HuH-7 (cell line): Measurements from ENCODE around the gene YOD1.
A peak's percentile ranks its signal among the peaks of the same experiment; 100 is the strongest.

Source experiments
- DNase-seq: peaks from one replicate; pipeline ENCODE4 v3.0.0; 2011; ENCODE audit warnings: low spot score

Gene YOD1

DNA sequence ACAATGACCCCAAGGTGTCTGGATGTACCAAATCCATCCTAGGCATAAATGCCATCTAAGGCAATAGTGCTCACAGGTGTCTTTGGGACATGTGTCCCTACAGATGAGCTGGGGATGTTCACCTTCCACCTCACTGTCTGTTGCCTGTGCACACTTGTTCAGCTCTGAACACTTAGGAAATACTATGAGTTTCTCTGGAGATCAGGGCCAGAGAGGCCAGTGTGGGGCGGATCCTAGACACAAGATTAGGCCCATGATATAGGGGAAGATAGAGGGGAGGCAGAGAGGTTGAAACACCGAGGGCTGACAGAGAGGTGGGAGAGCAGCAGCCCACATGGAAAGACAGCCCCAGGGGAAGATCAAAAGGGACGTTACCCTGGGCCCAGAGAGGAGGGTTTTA is 44.1 kb downstream of the YOD1 start:
- DNase-seq: no peak

DNA sequence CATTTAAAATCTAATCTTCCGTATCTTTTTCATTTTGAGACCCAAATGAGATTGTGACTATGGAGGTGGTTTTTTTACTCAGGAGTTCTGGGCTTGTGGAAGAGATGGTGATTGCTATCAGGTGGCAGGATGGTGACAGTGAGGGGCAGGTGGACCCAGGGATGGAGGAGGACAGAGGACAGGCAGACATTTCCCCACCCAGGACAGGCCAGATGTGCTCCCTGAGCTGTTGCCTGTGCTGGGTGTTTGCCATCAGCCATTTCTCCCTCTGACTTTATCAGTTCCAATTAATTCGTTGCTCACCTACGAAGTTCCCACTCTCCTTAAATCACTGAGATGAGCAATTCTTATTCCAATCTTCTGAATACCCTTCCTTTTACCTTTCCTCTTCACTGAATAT is 44.9 kb downstream of the YOD1 start:
- no peak for DNase-seq

DNA sequence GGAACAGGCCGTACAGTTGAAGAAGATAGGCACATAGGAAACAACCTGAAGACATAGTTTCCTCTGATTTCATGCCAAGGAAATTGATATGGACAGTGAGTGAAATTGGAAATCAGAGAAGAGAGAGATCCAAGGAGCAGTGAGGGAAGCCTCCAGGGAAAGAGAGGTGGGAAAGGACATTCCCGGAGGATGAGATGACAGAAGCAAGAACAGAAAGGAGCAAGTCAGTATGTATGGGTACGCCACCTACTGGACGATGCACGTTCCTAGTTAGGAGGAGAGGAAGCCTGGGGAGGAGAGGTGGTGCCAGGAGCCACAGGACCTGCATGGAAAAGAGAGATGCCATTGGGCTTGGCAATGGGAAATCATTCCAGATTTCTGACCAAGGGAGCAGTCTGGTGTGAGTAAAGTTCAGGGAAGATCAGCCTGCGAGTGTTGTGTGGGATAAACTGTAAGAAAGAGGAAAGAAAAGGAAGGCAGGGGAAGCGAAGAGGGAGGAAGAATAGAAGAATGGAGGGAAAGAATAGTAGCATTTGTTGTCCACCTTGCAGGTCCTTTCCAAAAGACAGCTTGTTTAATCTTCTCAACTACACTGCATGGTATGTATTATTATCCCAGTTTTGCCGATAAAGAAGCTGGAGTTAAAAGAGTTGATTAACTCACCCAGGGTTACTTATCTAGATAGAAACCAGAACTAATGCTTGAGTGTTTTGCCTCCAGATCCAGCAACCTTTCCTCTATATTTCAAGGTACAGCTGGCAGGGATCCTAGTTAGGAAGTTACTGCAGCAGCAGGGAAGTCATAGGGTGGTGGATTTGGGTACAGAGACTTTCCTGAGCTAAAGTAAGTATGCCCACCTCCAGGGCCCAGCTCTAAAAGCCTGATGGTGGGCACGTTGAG is 45.8 kb downstream of the YOD1 start:
- DNase-seq: peak; percentile 62

DNA sequence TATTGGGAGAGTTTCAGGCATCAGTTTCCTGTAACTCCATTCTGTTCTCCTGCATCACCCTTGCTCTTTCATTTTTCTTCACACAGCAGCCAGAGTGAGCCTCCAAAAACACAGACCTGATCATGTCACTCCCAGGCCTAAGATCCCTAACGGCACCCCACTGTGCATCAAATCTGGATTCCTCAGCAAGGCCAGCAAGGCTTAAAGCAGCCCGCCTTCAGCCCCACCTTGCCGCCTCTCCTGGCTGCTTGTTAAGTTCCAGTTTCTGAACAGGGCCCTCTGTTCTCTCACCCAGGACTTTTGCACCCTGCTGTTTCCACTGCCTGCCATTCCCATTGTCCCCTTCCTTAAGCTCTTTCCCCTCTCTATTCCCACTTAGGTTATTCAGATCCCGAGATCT is 47.8 kb downstream of the YOD1 start:
- no peak for DNase-seq

DNA sequence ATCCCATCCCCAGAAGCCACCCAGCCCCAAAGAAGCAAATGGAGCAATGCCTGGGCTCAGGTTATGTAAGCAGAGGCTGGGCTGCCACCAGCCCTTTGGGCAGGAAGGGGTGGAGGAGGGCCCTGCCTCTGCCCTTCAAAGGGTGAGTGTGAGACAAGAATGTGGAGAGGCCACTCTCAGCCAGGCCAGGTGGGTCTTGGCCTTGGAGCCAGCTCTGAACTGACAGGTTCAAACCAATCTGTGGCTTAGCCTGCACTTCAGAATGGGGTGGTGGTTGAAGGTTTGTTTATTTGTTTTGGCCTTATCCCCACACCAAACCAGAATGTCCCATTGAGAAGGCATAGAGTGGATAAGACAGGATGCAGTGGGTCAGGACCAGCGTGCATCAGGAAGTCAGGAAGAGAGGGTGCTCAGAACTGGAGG is 48.3 kb downstream of the YOD1 start:
- no peak for DNase-seq

DNA sequence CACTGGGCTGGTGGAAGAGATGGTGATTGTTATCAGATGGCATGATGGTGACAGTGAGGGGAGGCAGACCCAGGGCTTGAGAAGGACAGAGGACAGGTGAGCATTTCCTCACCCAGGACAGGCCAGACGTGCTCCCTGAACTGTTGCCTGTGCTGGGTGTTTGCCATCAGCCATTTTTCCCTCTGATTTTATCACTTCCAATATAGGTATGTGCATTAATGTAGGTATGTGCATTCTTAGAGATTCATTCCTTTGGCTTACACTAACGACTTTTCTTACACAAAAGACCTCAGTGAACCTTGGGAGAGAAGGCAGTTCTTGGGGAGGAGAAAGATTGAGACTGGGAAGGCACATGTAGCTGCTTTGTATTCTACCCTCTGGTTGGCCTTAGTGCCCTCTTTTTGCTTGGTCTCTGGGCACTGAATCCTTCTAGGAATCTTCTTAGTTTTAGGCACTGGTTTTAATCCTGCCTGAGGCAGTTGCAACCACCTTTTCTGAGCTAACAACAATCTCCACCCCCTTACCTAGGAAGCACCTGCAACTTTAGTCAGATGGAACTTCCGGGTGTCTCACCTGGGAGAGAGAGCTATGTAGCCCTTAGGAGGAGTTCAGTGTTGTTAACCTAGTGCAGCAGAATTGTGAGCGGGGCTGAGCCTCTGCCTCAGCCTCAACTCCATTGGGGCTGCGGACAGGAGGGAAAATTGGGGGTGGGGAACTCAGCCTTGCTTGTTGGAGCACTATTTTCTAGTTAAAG is 49.3 kb downstream of the YOD1 start:
- DNase-seq: no peak

DNA sequence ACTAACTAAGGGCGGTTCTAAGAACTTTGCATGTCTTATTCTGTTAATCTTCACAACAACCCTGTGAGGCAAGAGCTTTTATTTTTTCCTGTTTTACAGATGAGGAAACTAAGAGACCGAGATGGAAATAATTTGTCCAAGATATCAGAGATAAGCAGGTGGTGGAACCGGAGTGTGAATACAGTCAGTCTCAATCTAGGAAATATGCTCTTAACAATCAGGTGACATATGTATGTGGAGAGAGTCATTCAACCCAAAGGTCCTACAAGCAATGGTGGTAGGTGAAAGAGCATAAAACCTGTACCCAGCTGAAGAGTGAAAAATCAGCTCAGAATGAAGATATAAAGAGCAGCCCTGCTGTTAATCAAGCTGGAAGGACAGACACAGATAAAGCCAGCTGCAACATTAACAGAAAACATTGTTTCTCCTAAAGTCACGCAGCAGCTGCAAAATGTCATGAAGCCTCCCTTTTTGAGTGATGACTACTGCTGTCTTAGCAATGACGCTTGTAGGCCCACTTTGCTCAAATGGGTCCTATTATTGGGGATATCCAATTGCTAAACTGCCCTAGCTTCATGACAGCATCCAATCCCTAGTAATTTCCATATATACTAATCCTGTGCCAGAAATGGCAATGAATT is 50.2 kb downstream of the YOD1 start:
- DNase-seq: no peak

DNA sequence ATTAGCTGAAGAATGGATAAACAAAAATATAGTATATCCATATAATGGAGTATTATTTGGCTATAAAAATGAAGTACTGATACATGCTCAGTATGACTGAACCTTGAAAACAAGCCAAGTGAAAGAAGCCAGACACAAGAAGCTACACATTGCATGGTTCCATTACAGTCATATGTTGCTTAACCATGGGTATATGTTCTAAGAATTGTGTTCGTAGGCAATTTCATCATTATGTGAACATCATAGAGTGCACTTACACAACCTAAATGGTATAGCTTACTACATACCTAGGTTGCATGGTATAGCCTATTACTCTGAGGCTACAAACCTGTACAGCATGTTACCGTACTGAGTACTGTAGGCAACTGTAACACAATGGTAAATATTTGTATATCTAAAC is 52.2 kb downstream of the YOD1 start:
- DNase-seq: no peak
